WI38 (cell line): Measurements from ENCODE around the gene LRRC31.

Experiments
- H3K4me3 ChIP-seq: 2 replicates; pipeline ENCODE4 v1.5.1; 2011; ENCODE audit warnings: low read depth, mild to moderate bottlenecking, control low read depth, low read length
- CTCF ChIP-seq: IDR thresholded peaks from 2 replicates; pipeline ENCODE4 v1.5.1; 2012; ENCODE audit warnings: low read depth, mild to moderate bottlenecking, control low read depth, low read length

LRRC31 gene

GRCh38 chr3:169847896-169848295, 21.8 kb downstream of the LRRC31 start:
- H3K4me3 ChIP-seq = no peak overlapping the region
- TF ChIP-seq CTCF = no peak

- H3K4me3 ChIP-seq = no peak overlapping the region
- no peak for TF ChIP-seq CTCF
Measured at GRCh38 chr3:169846458-169847193, 23.1 kb downstream of the LRRC31 start.

- H3K4me3 ChIP-seq = no peak overlapping the region
- TF ChIP-seq CTCF = no peak
Measured at GRCh38 chr3:169842960-169843359, 26.8 kb downstream of the LRRC31 start.

GRCh38 chr3:169841171-169841570, 28.6 kb downstream of the LRRC31 start:
- H3K4me3 ChIP-seq = no peak overlapping the region

GRCh38 chr3:169838511-169839030, 31.2 kb downstream of the LRRC31 start:
- no peak for TF ChIP-seq CTCF
- H3K4me3 ChIP-seq = no peak overlapping the region

More at GRCh38 chr3:169841171-169841570, 28.6 kb downstream of the LRRC31 start:
- TF ChIP-seq CTCF = no peak

- no peak overlapping the region for H3K4me3 ChIP-seq
- TF ChIP-seq CTCF = no peak
Measured at GRCh38 chr3:169836942-169837275, 32.8 kb downstream of the LRRC31 start.

- TF ChIP-seq CTCF = no peak
- no peak overlapping the region for H3K4me3 ChIP-seq
Measured at GRCh38 chr3:169836078-169836941, 33.4 kb downstream of the LRRC31 start.
